KMS-11 (cell line): ENCODE results near the gene SLC5A7.

Experiments used
- H2AFZ ChIP-seq: fragments of 200-600 bp; sonication (generic); 2 replicates; pipeline ENCODE4 v1.6.1; 2016; ENCODE audit warnings: antibody characterized with exemption, mixed run types, low read depth
- H3K27ac ChIP-seq: fragments of 200-600 bp; sonication (generic); 2 replicates; pipeline ENCODE4 v1.6.1; 2016; ENCODE audit warnings: mild to moderate bottlenecking, mixed run types
- H3K27me3 ChIP-seq: fragments of 200-600 bp; sonication (generic); 2 replicates; pipeline ENCODE4 v1.6.1; 2017; ENCODE audit warnings: mild to moderate bottlenecking, low read depth, mixed run types, moderate library complexity; ENCODE audit not compliant: insufficient read depth
- H3K36me3 ChIP-seq: fragments of 200-600 bp; sonication (generic); 2 replicates; pipeline ENCODE4 v1.6.1; 2017; ENCODE audit warnings: mild to moderate bottlenecking, mixed run types; ENCODE audit not compliant: insufficient read depth
- H3K4me1 ChIP-seq: fragments of 200-600 bp; sonication (generic); 2 replicates; pipeline ENCODE4 v1.6.1; 2016; ENCODE audit warnings: mild to moderate bottlenecking, low read depth, mixed run types; ENCODE audit not compliant: poor library complexity, severe bottlenecking
- H3K4me2 ChIP-seq: fragments of 200-600 bp; sonication (generic); 2 replicates; pipeline ENCODE4 v1.7.0; 2016; ENCODE audit warnings: mild to moderate bottlenecking, mixed run types
- H3K4me3 ChIP-seq: fragments of 200-600 bp; sonication (generic); IDR thresholded peaks from 2 replicates; pipeline ENCODE4 v1.6.1; 2017; ENCODE audit warnings: low read depth, low read length, mixed read lengths; ENCODE audit not compliant: insufficient read depth
- H3K79me2 ChIP-seq: fragments of 200-600 bp; sonication (generic); 2 replicates; pipeline ENCODE4 v1.6.1; 2016; ENCODE audit warnings: low read depth, mixed run types; ENCODE audit not compliant: insufficient read depth
- H3K9ac ChIP-seq: fragments of 200-600 bp; sonication (generic); 2 replicates; pipeline ENCODE4 v1.6.1; 2016; ENCODE audit warnings: mild to moderate bottlenecking, mixed run types
- H4K20me1 ChIP-seq: fragments of 200-600 bp; sonication (generic); 2 replicates; pipeline ENCODE4 v1.6.1; 2016; ENCODE audit warnings: mild to moderate bottlenecking, mixed run types; ENCODE audit not compliant: insufficient read depth
- CTCF ChIP-seq: fragments of 200-600 bp; sonication (generic); conservative IDR thresholded peaks from 2 replicates; pipeline ENCODE4 v1.6.1; 2017; ENCODE audit warnings: low read depth, mild to moderate bottlenecking, antibody characterized with exemption, low read length, moderate library complexity, mixed read lengths

The SLC5A7 gene

GRCh38 chr2:107999158-107999557 lies 12.8 kb downstream of the SLC5A7 start:
- H3K27me3 ChIP-seq, result no peaks in the 10 kb centered on the region
- no peaks in the 10 kb centered on the region for H3K4me1 ChIP-seq
- H3K9ac ChIP-seq, result no peak overlapping the region
- no peak overlapping the region for H3K4me2 ChIP-seq
- no peak overlapping the region for H2AFZ ChIP-seq
- no peak for TF ChIP-seq CTCF
- no peaks in the 10 kb centered on the region for H4K20me1 ChIP-seq
- H3K27ac ChIP-seq, result no peak overlapping the region
- H3K36me3 ChIP-seq, result no peaks in the 10 kb centered on the region
- no peak overlapping the region for H3K4me3 ChIP-seq
- H3K79me2 ChIP-seq, result no peaks in the 10 kb centered on the region

- no peaks in the 10 kb centered on the region for H4K20me1 ChIP-seq
- H3K27ac ChIP-seq, result no peak overlapping the region
- H3K36me3 ChIP-seq, result no peaks in the 10 kb centered on the region
- no peaks in the 10 kb centered on the region for H3K79me2 ChIP-seq
- no peak overlapping the region for H3K9ac ChIP-seq
- no peaks in the 10 kb centered on the region for H3K4me1 ChIP-seq
- no peak overlapping the region for H2AFZ ChIP-seq
- no peak overlapping the region for H3K4me2 ChIP-seq
- H3K27me3 ChIP-seq, result no peaks in the 10 kb centered on the region
- no peak overlapping the region for H3K4me3 ChIP-seq
- no peak for TF ChIP-seq CTCF
Observed at GRCh38 chr2:108010912-108011591, 24.7 kb downstream of the SLC5A7 start.

GRCh38 chr2:108013305-108013704 lies 27.0 kb downstream of the SLC5A7 start:
- no peak for TF ChIP-seq CTCF

GRCh38 chr2:108022628-108023027 lies 36.3 kb downstream of the SLC5A7 start:
- no peak overlapping the region for H3K4me2 ChIP-seq
- no peaks in the 10 kb centered on the region for H3K36me3 ChIP-seq
- H3K27ac ChIP-seq, result no peak overlapping the region
- no peaks in the 10 kb centered on the region for H4K20me1 ChIP-seq
- no peak overlapping the region for H3K9ac ChIP-seq
- no peak overlapping the region for H3K4me3 ChIP-seq
- no peak overlapping the region for H2AFZ ChIP-seq
- H3K27me3 ChIP-seq, result no peaks in the 10 kb centered on the region
- no peaks in the 10 kb centered on the region for H3K79me2 ChIP-seq
- no peaks in the 10 kb centered on the region for H3K4me1 ChIP-seq
- TF ChIP-seq CTCF, result no peak

More at GRCh38 chr2:108013305-108013704, 27.0 kb downstream of the SLC5A7 start:
- no peaks in the 10 kb centered on the region for H3K36me3 ChIP-seq
- H3K9ac ChIP-seq, result no peak overlapping the region
- no peaks in the 10 kb centered on the region for H3K4me1 ChIP-seq
- H4K20me1 ChIP-seq, result no peaks in the 10 kb centered on the region
- no peak overlapping the region for H3K4me3 ChIP-seq
- H3K79me2 ChIP-seq, result no peaks in the 10 kb centered on the region
- H3K27me3 ChIP-seq, result no peaks in the 10 kb centered on the region
- H3K27ac ChIP-seq, result no peak overlapping the region
- H3K4me2 ChIP-seq, result no peak overlapping the region
- no peak overlapping the region for H2AFZ ChIP-seq
